ENCODE data around the gene MYL2.
A peak's percentile ranks its signal among the peaks of the same experiment; 100 is the strongest.

MYL2 gene

DNA sequence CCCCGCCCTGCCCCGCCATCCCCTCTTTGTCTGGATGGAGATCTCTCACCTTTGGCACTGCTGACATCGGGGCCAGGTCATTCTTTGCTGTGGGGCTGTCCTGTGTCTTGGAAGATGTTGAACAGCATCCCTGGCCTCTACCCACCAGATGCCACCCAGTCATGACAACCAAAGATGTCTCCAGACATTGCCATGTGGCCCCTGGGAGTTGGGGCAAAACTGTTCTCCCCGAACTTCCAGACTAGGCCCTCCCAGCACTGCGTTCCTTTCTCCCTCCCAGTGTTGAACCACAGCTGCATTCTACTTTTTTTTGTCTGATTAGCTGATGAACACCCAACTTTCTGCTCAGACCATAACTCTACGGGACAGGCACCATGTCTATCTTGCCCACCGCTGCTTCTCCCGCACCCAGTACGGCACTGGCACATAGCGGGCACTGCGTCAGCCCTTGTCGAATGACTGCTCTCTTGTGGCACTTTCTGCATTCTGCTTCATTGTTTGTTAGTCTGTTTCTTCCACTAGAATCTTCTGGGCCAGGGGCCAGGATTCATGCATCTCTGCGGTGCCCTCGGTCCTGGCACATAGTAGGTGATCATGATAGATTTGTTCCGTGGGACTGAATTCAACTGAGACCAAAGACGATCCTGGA, 13.1 kb upstream of the MYL2 start:
- TF ChIP-seq, protein P1, sequence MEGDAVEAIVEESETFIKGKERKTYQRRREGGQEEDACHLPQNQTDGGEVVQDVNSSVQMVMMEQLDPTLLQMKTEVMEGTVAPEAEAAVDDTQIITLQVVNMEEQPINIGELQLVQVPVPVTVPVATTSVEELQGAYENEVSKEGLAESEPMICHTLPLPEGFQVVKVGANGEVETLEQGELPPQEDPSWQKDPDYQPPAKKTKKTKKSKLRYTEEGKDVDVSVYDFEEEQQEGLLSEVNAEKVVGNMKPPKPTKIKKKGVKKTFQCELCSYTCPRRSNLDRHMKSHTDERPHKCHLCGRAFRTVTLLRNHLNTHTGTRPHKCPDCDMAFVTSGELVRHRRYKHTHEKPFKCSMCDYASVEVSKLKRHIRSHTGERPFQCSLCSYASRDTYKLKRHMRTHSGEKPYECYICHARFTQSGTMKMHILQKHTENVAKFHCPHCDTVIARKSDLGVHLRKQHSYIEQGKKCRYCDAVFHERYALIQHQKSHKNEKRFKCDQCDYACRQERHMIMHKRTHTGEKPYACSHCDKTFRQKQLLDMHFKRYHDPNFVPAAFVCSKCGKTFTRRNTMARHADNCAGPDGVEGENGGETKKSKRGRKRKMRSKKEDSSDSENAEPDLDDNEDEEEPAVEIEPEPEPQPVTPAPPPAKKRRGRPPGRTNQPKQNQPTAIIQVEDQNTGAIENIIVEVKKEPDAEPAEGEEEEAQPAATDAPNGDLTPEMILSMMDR (IDR thresholded peaks at IDR 0.05; ENCODE audit: low read depth, low read length): no peak
- no peak overlapping the region for H3K27ac ChIP-seq
- DNase-seq: no peak

DNA sequence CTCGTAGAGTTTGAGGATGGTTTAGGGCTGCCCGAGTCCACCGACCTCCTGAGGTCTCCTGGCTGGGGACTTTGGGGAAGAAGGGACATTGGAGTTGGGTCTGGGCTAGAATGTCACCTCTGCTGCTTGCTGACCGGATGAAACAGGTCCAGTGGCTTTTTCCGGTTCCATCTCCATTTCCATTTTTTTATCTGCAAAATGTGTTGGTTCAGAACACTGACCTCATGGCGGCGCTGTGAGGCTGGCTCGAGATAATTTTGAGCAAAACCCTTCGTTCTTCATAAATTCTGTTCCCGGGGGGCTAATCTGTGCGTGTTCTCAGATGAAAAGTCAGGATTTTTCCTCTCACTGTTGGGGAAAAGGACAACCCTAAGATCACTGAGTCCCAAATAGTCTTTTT, 11.7 kb upstream of the MYL2 start:
- DNase-seq: peak; percentile 40

More for the DNA sequence above, 13.1 kb upstream of the MYL2 start:
- Histone ChIP-seq H3K9me3 (ENCODE audit: severe bottlenecking) (no peaks in the 10 kb centered on the region), H3K27me3 (ENCODE audit: insufficient read depth, low read depth, severe bottlenecking) (no peaks in the 10 kb centered on the region), H3K36me3 (no peaks in the 10 kb centered on the region), H3K4me3 (ENCODE audit: low read depth, low read length) (no peak overlapping the region)

GRCh38 chr12:110931315-110931728, 10.9 kb upstream of the MYL2 start:
- Histone ChIP-seq H3K27me3 (ENCODE audit: insufficient read depth, low read depth, severe bottlenecking) (no peaks in the 10 kb centered on the region), H3K36me3 (no peaks in the 10 kb centered on the region), H3K9me3 (ENCODE audit: severe bottlenecking) (no peaks in the 10 kb centered on the region), H3K4me3 (ENCODE audit: low read depth, low read length) (no peak overlapping the region), H3K27ac (no peak overlapping the region)
- no peak for DNase-seq
- TF ChIP-seq, protein P1 (IDR thresholded peaks at IDR 0.05; ENCODE audit: low read depth, low read length): no peak

More for the DNA sequence above, 11.7 kb upstream of the MYL2 start:
- H3K36me3 ChIP-seq: no peaks in the 10 kb centered on the region
- no peak overlapping the region for H3K27ac ChIP-seq
- no peaks in the 10 kb centered on the region for H3K9me3 ChIP-seq (ENCODE audit: severe bottlenecking)
- H3K4me3 ChIP-seq (ENCODE audit: low read depth, low read length): no peak overlapping the region
- TF ChIP-seq, protein P1 (IDR thresholded peaks at IDR 0.05; ENCODE audit: low read depth, low read length): peak; percentile 66
- no peaks in the 10 kb centered on the region for H3K27me3 ChIP-seq (ENCODE audit: insufficient read depth, low read depth, severe bottlenecking)

DNA sequence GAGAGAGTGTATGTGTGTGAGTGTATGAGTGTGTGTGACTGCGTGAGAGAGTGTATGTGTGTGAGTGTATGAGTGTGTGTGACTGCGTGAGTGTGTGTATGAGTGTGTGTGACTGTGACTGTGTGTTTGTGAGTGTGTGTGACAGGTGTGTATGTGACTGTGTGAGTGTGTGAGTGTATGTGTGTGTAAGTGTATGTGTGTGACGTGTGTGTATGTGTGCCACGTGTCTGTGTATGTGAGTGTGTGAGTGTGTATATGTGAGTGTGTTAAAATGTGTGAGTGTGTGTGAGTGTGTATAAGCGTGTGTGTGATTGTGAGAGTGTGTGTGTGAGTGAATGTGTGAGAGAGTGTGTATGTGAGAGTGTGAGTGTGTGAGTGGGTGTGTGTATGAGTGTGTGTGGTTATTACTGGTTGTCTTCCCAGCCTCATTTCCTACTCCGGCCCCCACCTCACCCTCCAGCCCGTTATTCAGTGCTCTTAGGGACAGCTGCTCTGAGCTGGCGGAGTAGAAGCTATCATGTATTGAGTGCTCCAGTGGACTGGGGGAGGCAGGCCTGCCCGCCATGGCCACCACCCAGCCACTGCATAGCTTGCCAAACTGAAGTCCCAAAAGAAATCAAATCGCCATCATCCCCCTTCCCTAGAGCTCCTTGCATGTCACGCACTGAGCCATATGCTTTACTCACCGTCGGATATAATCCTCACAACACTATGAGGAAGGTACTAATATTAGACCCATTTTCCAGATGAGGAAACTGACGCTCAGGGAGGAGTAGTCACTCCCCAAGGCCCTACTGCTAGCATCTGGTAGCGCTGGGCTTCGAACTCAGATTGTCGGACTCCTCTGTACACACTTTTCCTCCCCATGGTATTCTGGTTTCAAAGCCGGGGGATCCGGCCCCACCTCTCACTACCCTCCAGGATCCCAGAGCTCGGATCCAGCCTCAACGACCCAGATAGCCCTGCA, 10.3 kb upstream of the MYL2 start:
- H3K27me3 ChIP-seq (ENCODE audit: insufficient read depth, low read depth, severe bottlenecking): no peaks in the 10 kb centered on the region
- DNase-seq: no peak
- H3K4me3 ChIP-seq (ENCODE audit: low read depth, low read length): no peak overlapping the region
- no peak overlapping the region for H3K27ac ChIP-seq
- no peaks in the 10 kb centered on the region for H3K9me3 ChIP-seq (ENCODE audit: severe bottlenecking)
- TF ChIP-seq, protein P1 (IDR thresholded peaks at IDR 0.05; ENCODE audit: low read depth, low read length): no peak
- no peaks in the 10 kb centered on the region for H3K36me3 ChIP-seq

GRCh38 chr12:110929818-110930217, 9.4 kb upstream of the MYL2 start:
- H3K27ac ChIP-seq: no peak overlapping the region
- no peaks in the 10 kb centered on the region for H3K36me3 ChIP-seq
- no peaks in the 10 kb centered on the region for H3K9me3 ChIP-seq (ENCODE audit: severe bottlenecking)
- TF ChIP-seq, protein P1 (IDR thresholded peaks at IDR 0.05; ENCODE audit: low read depth, low read length): no peak
- no peaks in the 10 kb centered on the region for H3K27me3 ChIP-seq (ENCODE audit: insufficient read depth, low read depth, severe bottlenecking)
- no peak overlapping the region for H3K4me3 ChIP-seq (ENCODE audit: low read depth, low read length)
- no peak for DNase-seq
